ENCODE measurements around the gene MDFIC.

Gene MDFIC

GRCh38 chr7:114928060-114928459 lies 6.2 kb downstream of the MDFIC start:
- DNase-seq (ENCODE audit: low spot score) = no peak

GRCh38 chr7:114929570-114929969 lies 7.7 kb downstream of the MDFIC start:
- no peak for DNase-seq (ENCODE audit: low spot score)

- peak; percentile 21 for DNase-seq (ENCODE audit: low spot score)
These were observed 8.3 kb downstream of the MDFIC start for GRCh38 chr7:114930107-114930661.

GRCh38 chr7:114930829-114931655 lies 9.1 kb downstream of the MDFIC start:
- DNase-seq (ENCODE audit: low spot score) = no peak

GRCh38 chr7:114931656-114932011 lies 9.7 kb downstream of the MDFIC start:
- DNase-seq (ENCODE audit: low spot score) = no peak

GRCh38 chr7:114932991-114933390 lies 11.1 kb downstream of the MDFIC start:
- no peak for DNase-seq (ENCODE audit: low spot score)

- no peak for DNase-seq (ENCODE audit: low spot score)
These were observed 11.8 kb downstream of the MDFIC start for GRCh38 chr7:114933658-114934057.

GRCh38 chr7:114934086-114934485 lies 12.2 kb downstream of the MDFIC start:
- no peak for DNase-seq (ENCODE audit: low spot score)

- DNase-seq (ENCODE audit: low spot score) = no peak
These were observed 12.8 kb downstream of the MDFIC start for GRCh38 chr7:114934713-114935112.

GRCh38 chr7:114936471-114936870 lies 14.6 kb downstream of the MDFIC start:
- no peak for DNase-seq (ENCODE audit: low spot score)

- DNase-seq (ENCODE audit: low spot score) = no peak
These were observed 15.6 kb downstream of the MDFIC start for GRCh38 chr7:114937446-114937845.

- DNase-seq (ENCODE audit: low spot score) = no peak
These were observed 16.9 kb downstream of the MDFIC start for GRCh38 chr7:114938785-114939184.

GRCh38 chr7:114939484-114940097 lies 17.7 kb downstream of the MDFIC start:
- DNase-seq (ENCODE audit: low spot score) = no peak

- no peak for DNase-seq (ENCODE audit: low spot score)
These were observed 18.3 kb downstream of the MDFIC start for GRCh38 chr7:114940220-114940619.

GRCh38 chr7:114941692-114942091 lies 19.8 kb downstream of the MDFIC start:
- no peak for DNase-seq (ENCODE audit: low spot score)

- DNase-seq (ENCODE audit: low spot score) = no peak
These were observed 20.7 kb downstream of the MDFIC start for GRCh38 chr7:114942446-114943175.

- DNase-seq (ENCODE audit: low spot score) = no peak
These were observed 21.6 kb downstream of the MDFIC start for GRCh38 chr7:114943530-114943929.

GRCh38 chr7:114943953-114944744 lies 22.3 kb downstream of the MDFIC start:
- DNase-seq (ENCODE audit: low spot score) = no peak

- DNase-seq (ENCODE audit: low spot score) = no peak
These were observed 23.1 kb downstream of the MDFIC start for GRCh38 chr7:114944745-114945625.

- DNase-seq (ENCODE audit: low spot score) = no peak
These were observed 27.3 kb downstream of the MDFIC start for GRCh38 chr7:114949231-114949630.

- DNase-seq (ENCODE audit: low spot score) = no peak
These were observed 30.4 kb downstream of the MDFIC start for GRCh38 chr7:114952296-114952695.
